HEK293T (cell line): ENCODE data around the gene TUSC2.

Experiments used
- CTCF ChIA-PET: fragments of 350-600 bp; formaldehyde crosslinking; extraction: SDS; loops from one replicate; lab custom pipeline; 2021; ENCODE audit warnings: antibody characterized with exemption, inconsistent platforms; lab: Yijun Ruan, JAX
- POLR2A ChIA-PET: fragments of 350-600 bp; formaldehyde crosslinking; extraction: SDS; loops from one replicate; lab custom pipeline; 2020; ENCODE audit warnings: antibody characterized with exemption, inconsistent platforms; lab: Yijun Ruan, JAX
- DNase-seq: peaks from one replicate; pipeline ENCODE4 v3.0.0; 2012; ENCODE audit warnings: mixed read lengths; ENCODE audit errors: extremely low spot score
- ARNT ChIP-seq: fragments of 450-650 bp; IDR thresholded peaks from 2 replicates; pipeline ENCODE4 v1.6.1; 2017; ENCODE audit warnings: mild to moderate bottlenecking
- CTBP1 ChIP-seq: fragments of 450-650 bp; IDR thresholded peaks from 2 replicates; pipeline ENCODE4 v1.6.1; 2016; ENCODE audit warnings: borderline replicate concordance
- ELF4 ChIP-seq: fragments of 450-650 bp; IDR thresholded peaks from 2 replicates; pipeline ENCODE4 v1.6.1; 2017; ENCODE audit warnings: antibody characterized with exemption
- FOXA1 ChIP-seq: fragments of 450-650 bp; IDR thresholded peaks from 2 replicates; pipeline ENCODE4 v1.6.1; 2016; ENCODE audit warnings: mild to moderate bottlenecking
- FOXK2 ChIP-seq: fragments of 450-650 bp; IDR thresholded peaks from 2 replicates; pipeline ENCODE4 v1.6.1; 2016; ENCODE audit warnings: mild to moderate bottlenecking
- L3MBTL2 ChIP-seq: fragments of 450-650 bp; conservative IDR thresholded peaks from 2 replicates; pipeline ENCODE4 v1.6.1; 2016; ENCODE audit warnings: mild to moderate bottlenecking
- LEF1 ChIP-seq: fragments of 450-650 bp; IDR thresholded peaks from 2 replicates; pipeline ENCODE4 v1.6.1; 2017; ENCODE audit warnings: mild to moderate bottlenecking, borderline replicate concordance
- NFRKB ChIP-seq: fragments of 450-650 bp; IDR thresholded peaks from 2 replicates; pipeline ENCODE4 v1.6.1; 2016; ENCODE audit warnings: mild to moderate bottlenecking, moderate library complexity
- SP1 ChIP-seq: fragments of 450-650 bp; IDR thresholded peaks from 2 replicates; pipeline ENCODE4 v1.6.1; 2017
- SUZ12 ChIP-seq: fragments of 450-650 bp; IDR thresholded peaks from 2 replicates; pipeline ENCODE4 v1.6.1; 2016; ENCODE audit warnings: mild to moderate bottlenecking
- TARDBP ChIP-seq: fragments of 450-650 bp; IDR thresholded peaks from 2 replicates; pipeline ENCODE4 v1.6.1; 2016
- TF ChIP-seq, protein P1 (sequence below): fragments of 450-650 bp; IDR thresholded peaks from 2 replicates; pipeline ENCODE4 v1.6.1; 2016

TUSC2 gene

DNA sequence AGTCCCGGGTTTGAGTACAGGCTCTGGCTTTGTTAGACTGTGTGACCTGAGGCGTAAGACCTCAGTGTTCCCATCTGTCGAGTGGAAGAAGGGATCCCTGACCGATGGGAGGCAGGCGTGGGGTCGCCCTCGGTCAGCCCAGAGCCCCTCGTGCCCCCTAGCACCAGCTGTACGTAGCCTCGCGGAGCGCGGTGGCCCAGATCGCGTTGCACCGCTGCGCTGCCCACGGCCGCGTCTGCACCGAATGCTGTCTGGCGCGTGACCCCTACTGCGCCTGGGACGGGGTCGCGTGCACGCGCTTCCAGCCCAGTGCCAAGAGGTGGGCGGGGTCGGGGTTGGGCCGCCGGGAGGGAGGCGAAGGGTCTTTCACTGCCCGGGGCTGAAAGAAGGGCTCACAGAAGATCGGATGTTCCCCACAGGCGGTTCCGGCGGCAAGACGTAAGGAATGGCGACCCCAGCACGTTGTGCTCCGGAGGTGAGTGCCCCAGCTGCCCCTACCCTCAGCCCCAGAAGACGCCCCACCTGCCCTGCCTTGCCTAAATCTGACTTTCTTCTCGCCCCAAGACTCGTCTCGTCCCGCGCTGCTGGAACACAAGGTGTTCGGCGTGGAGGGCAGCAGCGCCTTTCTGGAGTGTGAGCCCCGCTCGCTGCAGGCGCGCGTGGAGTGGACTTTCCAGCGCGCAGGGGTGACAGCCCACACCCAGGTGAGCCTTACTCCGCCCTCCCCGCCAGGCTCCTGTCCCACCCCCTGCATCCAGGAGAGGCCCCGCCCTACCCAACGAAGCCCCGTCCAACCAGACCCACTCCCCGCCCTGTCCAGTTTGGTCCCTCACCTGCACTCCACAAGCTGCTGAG, 52.7 kb downstream of the TUSC2 start:
- CTCF ChIA-PET: interaction anchor here (0.6 to 1.3 kb wide), 11 partner anchors 11 to 72 kb away, joined by 3 to 4 read pairs (median 3); no protein-coding TSS in a partner anchor

More for the DNA sequence above, 52.7 kb downstream of the TUSC2 start:
- TF ChIP-seq, protein P1, sequence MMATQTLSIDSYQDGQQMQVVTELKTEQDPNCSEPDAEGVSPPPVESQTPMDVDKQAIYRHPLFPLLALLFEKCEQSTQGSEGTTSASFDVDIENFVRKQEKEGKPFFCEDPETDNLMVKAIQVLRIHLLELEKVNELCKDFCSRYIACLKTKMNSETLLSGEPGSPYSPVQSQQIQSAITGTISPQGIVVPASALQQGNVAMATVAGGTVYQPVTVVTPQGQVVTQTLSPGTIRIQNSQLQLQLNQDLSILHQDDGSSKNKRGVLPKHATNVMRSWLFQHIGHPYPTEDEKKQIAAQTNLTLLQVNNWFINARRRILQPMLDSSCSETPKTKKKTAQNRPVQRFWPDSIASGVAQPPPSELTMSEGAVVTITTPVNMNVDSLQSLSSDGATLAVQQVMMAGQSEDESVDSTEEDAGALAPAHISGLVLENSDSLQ: no peak
- no peak for TF ChIP-seq FOXK2
- TF ChIP-seq CTBP1: no peak
- no peak for TF ChIP-seq SP1
- TF ChIP-seq NFRKB: no peak
- no peak for TF ChIP-seq LEF1
- no peak for TF ChIP-seq ELF4
- TF ChIP-seq TARDBP: no peak
- TF ChIP-seq L3MBTL2: no peak
- no peak for TF ChIP-seq ARNT
- no peak for TF ChIP-seq SUZ12
- no peak for TF ChIP-seq FOXA1
- no peak for DNase-seq
- POLR2A ChIA-PET: interaction anchor here (0.7 kb wide), 1 partner anchor 62 kb away, joined by 3 read pairs; no protein-coding TSS in a partner anchor
